GM19023 (cell line): ENCODE measurements around the gene MED8.

ENCODE experiments used
- ATAC-seq: cut with Tn5 transposase; IDR thresholded peaks from one replicate; pipeline ENCODE4 v1.9.1; 2021; ENCODE audit warnings: mild to moderate bottlenecking, moderate library complexity; ENCODE audit not compliant: unreplicated experiment

Gene MED8

DNA sequence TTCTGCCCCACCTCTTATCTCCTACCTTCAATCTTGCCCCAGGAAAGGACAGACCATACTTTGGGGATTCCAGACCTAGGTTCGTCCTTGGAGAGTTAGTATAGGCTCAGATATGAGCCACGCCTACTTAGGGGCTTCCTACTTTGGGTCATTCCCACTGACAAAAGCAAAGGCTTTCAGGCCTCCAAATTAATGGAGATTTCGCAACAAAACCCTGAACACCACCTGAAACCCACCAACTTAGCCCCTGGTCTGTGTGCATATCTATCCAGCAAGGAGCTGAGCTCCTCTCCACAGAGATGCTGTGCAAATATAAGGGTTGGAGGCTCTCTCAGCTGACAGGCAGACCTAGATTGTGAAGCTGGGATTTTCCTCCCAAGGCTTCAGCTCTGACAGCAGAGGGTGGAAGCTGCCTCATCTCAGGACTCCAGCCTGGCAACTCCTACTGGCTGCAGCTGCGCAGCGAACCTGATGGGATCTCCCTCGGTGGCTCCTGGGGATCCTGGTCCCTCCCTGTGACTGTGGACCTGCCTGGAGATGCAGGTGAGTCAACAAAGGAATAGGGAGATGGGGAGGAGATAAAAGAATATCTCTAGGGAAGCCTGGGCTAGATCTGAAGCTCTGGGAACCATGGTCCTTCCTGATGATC, 49.9 kb downstream of the MED8 start:
- no peak for ATAC-seq

DNA sequence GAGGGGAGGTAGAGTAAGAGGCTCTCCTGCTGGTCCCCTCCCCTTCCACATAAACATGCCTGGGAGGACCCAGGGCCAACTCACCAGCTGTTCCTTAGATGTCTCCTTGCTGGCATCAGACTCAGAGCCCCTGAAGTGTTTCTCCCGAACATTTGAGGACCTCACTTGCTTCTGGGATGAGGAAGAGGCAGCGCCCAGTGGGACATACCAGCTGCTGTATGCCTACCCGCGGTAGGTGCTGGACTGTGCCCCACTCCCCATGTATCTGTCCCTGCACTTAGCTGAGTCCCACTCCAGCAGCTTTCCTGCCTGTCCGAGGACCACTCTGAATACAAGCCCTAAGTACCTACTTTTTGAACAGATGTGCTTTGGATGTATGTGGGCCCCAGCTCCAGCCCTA, 51.6 kb downstream of the MED8 start:
- ATAC-seq = no peak

DNA sequence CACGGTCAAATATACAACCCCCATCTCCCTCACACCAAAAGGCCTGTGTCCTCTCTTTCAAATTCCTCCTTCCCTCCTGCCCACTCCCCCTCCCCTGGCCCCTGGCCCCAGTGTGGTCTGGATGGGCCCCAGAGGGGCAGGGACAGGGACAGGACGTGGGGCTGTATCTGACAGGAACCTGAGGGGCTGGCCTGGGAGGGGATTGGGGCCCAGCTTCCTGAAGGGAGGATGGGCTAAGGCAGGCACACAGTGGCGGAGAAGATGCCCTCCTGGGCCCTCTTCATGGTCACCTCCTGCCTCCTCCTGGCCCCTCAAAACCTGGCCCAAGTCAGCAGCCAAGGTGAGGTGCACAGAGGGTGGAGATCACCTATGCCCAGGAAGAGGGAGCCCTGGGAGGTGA, 52.0 kb downstream of the MED8 start, which contains the start of gene MPL:
Gene MPL, plus strand, starts transcription at position 231 of the 400 bp plus-strand sequence. Its CDS starts 31 bp downstream, at position 262.
- ATAC-seq = no peak

DNA sequence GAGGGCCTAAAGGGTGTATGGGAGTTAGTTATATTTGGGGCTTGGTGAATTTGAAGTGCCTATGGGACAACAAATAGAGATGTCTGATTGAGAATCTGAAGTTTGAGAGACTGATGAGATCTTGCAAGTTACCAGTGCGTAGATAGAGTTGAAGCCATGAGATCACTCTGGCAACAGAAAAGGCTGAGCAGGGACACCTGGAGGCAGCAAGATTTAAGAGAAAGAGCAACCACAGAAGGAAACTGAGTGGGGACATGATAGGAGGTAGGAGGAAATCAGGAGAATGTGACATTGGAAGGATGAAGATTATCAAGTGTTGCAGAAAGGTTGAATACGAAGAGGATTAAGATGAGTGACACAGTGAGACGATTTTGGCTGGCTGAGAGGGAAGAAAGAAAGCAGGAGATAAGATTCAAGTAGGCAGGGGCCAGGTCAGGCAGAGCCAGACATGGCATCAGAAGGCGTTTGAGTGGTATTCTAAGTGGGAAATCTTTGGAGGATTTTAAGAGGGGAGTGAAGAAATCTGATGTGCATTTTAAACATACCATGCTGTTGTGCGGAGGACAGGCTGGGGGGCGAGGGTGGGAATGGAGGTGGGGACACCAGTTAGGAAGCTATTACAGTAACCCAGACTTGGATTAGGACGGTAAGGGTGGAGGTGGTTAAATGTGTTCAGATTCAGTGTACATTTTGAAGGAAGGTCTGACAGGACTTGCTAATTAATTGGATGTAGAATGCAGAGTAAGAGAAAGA, 55.0 kb downstream of the MED8 start:
- ATAC-seq = no peak
